ENCODE data around the gene ANKRD12.

GRCh38 chr18:9087144-9087543 lies 49.4 kb upstream of the ANKRD12 start:
- no peak for TF ChIP-seq CTCF (conservative IDR thresholded peaks at IDR 0.05; ENCODE audit: low read length)
- TF ChIP-seq EZH2phosphoT487 (IDR thresholded peaks at IDR 0.05; ENCODE audit: borderline replicate concordance), result no peak

Data from Loucy (cell line).